GM10266 (cell line): ENCODE data around the gene ATP6V0A1.
"Not testable (repeated sequence)": the region's sequence is repeated elsewhere in the genome, so short reads cannot be mapped to it uniquely, and the experiment has no call there.

Experiments
- DNase-seq: peaks from one replicate; pipeline ENCODE4 v3.0.0; 2012; ENCODE audit errors: extremely low spot score
- CTCF ChIP-seq: IDR thresholded peaks from 2 replicates; pipeline ENCODE4 v1.5.1; 2012; ENCODE audit warnings: mild to moderate bottlenecking, low read depth; ENCODE audit not compliant: control insufficient read depth, insufficient read depth; ENCODE audit errors: missing control alignments

Gene ATP6V0A1

GRCh38 chr17:42414704-42415409, 43.8 kb upstream of the ATP6V0A1 start:
- TF ChIP-seq CTCF, result no peak
- DNase-seq, result peak; percentile 64

GRCh38 chr17:42417981-42418380, 40.7 kb upstream of the ATP6V0A1 start:
- not testable (repeated sequence) for DNase-seq

- peak; percentile 15 for DNase-seq
- TF ChIP-seq CTCF, result no peak
Measured at GRCh38 chr17:42421136-42421506, 37.6 kb upstream of the ATP6V0A1 start.

GRCh38 chr17:42421507-42422338, 37.0 kb upstream of the ATP6V0A1 start:
- no peak for TF ChIP-seq CTCF
- peak; percentile 32 for DNase-seq

GRCh38 chr17:42422412-42422957, 36.2 kb upstream of the ATP6V0A1 start:
- peak; percentile 21 for DNase-seq
- TF ChIP-seq CTCF, result no peak

GRCh38 chr17:42422958-42423712, 35.5 kb upstream of the ATP6V0A1 start, which contains the start of gene CAVIN1:
CAVIN1 (minus strand) TSS chr17:42423256; CDS start chr17:42423097, 159 bp downstream.
- no peak for TF ChIP-seq CTCF
- DNase-seq, result peak; percentile 77

- DNase-seq, result no peak
- TF ChIP-seq CTCF, result no peak
Measured at GRCh38 chr17:42423766-42424165, 34.9 kb upstream of the ATP6V0A1 start.
